A673 (cell line): ENCODE data around the gene ABCB1. TPM values are rescaled to one million over a fixed set of nuclear protein-coding genes. Genes with fewer than 3 reads are reported as not detected.

ENCODE experiments used
- BruUV-seq: library from RNA; stranded (reverse); fragments of 400-500 nt; replicated peaks from 2 replicates; lab custom pipeline; 2021; lab: Mats Ljungman, UMichigan
- CTCF ChIA-PET: fragments of 300-600 bp; sonication (Branson Sonifier 250); formaldehyde crosslinking; loops from one replicate; lab custom pipeline; 2022; ENCODE audit warnings: antibody characterized with exemption; lab: Charles Lee
- POLR2A ChIA-PET: fragments of 300-600 bp; sonication (Branson Sonifier 250); formaldehyde crosslinking; loops from one replicate; lab custom pipeline; 2022; ENCODE audit warnings: antibody characterized with exemption; ENCODE audit not compliant: low non-redundant PET; lab: Charles Lee
- DNase-seq: peaks from one replicate; pipeline ENCODE4 v3.0.0-alpha.2; 2015; ENCODE audit warnings: low spot score
- H3K27ac ChIP-seq: fragments of 200-600 bp; sonication (generic); 2 replicates; pipeline ENCODE4 v1.5.1; 2016; ENCODE audit warnings: mixed run types, low read depth, mild to moderate bottlenecking, mixed read lengths, antibody characterized with exemption, low read length; ENCODE audit not compliant: poor library complexity, severe bottlenecking
- H3K27me3 ChIP-seq: fragments of 200-600 bp; sonication (generic); replicated peaks from 2 replicates; pipeline ENCODE4 v1.6.1; 2017; ENCODE audit warnings: mixed run types, low read depth, mild to moderate bottlenecking, mixed read lengths, antibody characterized with exemption, low read length; ENCODE audit not compliant: insufficient read depth, poor library complexity
- H3K36me3 ChIP-seq: fragments of 200-600 bp; sonication (generic); 2 replicates; pipeline ENCODE4 v1.6.1; 2016; ENCODE audit warnings: mixed run types, mild to moderate bottlenecking, mixed read lengths, antibody characterized with exemption, low read length; ENCODE audit not compliant: insufficient read depth, poor library complexity, severe bottlenecking
- H3K4me1 ChIP-seq: fragments of 200-600 bp; sonication (generic); 2 replicates; pipeline ENCODE4 v1.6.1; 2017; ENCODE audit warnings: mixed run types, mild to moderate bottlenecking, mixed read lengths, antibody characterized with exemption, low read length; ENCODE audit not compliant: insufficient read depth, poor library complexity, severe bottlenecking
- H3K4me3 ChIP-seq: fragments of 200-600 bp; sonication (generic); 2 replicates; pipeline ENCODE4 v1.5.1; 2016; ENCODE audit warnings: low read depth, mixed run types, mild to moderate bottlenecking, mixed read lengths, low read length; ENCODE audit not compliant: poor library complexity, severe bottlenecking
- H3K9me3 ChIP-seq: fragments of 200-600 bp; sonication (generic); 2 replicates; pipeline ENCODE4 v1.6.1; 2016; ENCODE audit warnings: mixed run types, low read depth, mild to moderate bottlenecking, mixed read lengths, antibody characterized with exemption, low read length; ENCODE audit not compliant: poor library complexity, severe bottlenecking
- CTCF ChIP-seq: fragments of 300-800, 200-600 bp; sonication (generic); conservative IDR thresholded peaks from 2 replicates; pipeline ENCODE4 v1.5.1; 2017; ENCODE audit warnings: low read depth, mild to moderate bottlenecking, antibody characterized with exemption, low read length, moderate library complexity, mixed read lengths
- EZH2 ChIP-seq: fragments of 200-600 bp; sonication (generic); IDR thresholded peaks from 2 replicates; pipeline ENCODE4 v1.6.1; 2017; ENCODE audit warnings: borderline replicate concordance, low read depth, mild to moderate bottlenecking, mixed read lengths, antibody characterized with exemption, low read length; ENCODE audit not compliant: poor library complexity, severe bottlenecking
- intact Hi-C: fragments of 100-400 bp; cut with micrococcal nuclease; formaldehyde crosslinking; loops from one replicate; pipeline ENCODE4 v1.10.0; 2022; ENCODE audit not compliant: unreplicated experiment
- total RNA-seq: library from RNA; stranded (reverse); gene quantifications from 2 replicates; pipeline ENCODE4 v1.2.3, GENCODE V29; 2021

ABCB1 gene
- total RNA-seq, 1 experiment from 2014 or later, result not detected

DNA sequence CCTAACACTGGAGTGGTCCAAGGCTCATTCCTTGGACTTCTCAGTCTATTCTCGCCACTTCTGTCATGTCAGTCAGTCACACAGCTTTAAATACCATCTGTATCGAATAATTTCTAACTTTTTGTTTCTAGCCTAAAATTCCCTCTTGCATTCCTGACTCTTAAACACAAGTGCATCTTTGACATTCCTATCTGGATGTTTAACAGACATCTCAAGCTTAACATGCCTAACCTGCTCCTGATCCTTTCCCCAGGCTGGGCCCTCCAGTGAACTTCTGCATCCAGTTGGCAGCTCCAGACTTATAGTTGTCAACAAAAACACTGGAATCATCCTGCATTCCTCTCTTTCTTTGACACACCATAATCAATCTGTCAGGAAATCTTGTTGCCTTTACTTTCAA lies 120.7 kb downstream of the ABCB1 start:
- Histone ChIP-seq H3K27ac (no peak overlapping the region), H3K36me3 (no peaks in the 10 kb centered on the region), H3K27me3 (peaks cover 40% of the 10 kb centered on the region), H3K4me3 (no peak overlapping the region), H3K9me3 (no peaks in the 10 kb centered on the region), H3K4me1 (no peaks in the 10 kb centered on the region)
- DNase-seq, result no peak
- ChIA-PET POLR2A (no interaction called here), CTCF (no interaction called here)
- intact Hi-C loops, result no loop called here
- BruUV-seq, result no TSS peak
- TF ChIP-seq CTCF, result no peak
- TF ChIP-seq EZH2, result no peak

DNA sequence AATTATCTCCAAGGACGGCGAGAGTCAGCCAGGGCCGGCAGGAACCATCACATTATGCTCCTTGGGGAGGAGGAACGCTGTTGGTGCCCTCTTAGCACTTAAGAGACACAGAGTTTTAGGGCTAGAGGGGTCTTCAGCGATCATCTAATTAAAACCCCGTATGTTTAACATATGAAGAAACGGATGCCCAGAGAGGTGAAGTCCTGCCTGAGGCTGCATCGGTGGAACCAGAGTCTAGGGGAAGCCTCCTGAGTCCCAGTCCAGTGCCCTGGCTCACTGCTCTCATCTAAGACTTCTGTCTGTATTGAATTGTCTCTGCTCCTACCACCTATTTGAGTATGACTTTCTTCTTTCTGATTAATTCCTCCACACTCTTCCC lies 124.5 kb downstream of the ABCB1 start:
- no peaks in the 10 kb centered on the region for H3K9me3 ChIP-seq
- no peak overlapping the region for H3K27ac ChIP-seq
- TF ChIP-seq EZH2, result no peak
- TF ChIP-seq CTCF, result no peak
- H3K27me3 ChIP-seq, result peaks cover 67% of the 10 kb centered on the region
- CTCF ChIA-PET, result no interaction called here
- no TSS peak for BruUV-seq
- H3K4me3 ChIP-seq, result no peak overlapping the region
- DNase-seq, result no peak
- no peaks in the 10 kb centered on the region for H3K36me3 ChIP-seq
- POLR2A ChIA-PET, result no interaction called here
- intact Hi-C loops, result no loop called here
- H3K4me1 ChIP-seq, result no peaks in the 10 kb centered on the region

DNA sequence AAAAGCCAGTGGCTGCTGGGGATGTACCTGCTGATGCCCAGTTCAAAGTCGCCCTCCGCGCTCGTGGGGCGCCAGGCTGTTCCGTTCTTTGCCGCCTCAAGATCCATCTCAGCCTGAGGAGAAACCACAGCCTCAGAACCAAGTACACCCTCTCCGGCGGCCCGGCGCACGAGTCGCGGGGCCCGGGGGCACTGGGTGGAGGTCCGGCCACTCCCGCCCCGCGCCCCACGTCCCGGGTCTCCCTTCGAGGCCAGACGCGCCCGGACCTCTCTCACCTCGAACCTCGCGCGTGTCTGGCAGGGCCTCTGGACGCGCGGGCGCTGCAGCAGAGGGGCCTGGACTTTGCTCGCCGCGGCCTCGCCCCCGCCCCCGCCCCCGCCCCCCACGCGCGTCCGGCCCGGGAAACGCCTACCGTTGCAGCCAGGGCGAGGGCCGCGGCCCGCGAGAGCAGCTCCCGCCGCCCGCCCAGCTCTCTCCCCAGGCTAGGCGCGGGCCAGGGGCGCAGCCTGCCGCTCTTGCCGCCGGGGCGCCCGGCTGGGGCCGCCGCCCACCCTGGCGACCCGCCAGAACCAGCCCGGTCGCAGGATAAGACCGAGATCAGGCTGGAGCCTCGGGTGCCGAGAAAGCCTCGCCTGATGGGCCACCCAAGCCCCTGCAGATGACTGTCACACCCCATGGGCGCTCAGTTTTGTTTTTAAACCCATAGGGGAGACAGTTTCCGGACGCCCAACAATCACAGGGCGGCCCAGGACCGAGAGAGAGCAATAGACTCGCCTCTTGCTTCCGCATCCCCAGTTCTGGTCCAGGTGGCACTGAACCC lies 125.1 kb downstream of the ABCB1 start, which contains the start of gene ABCB4:
Gene ABCB4, minus strand, starts transcription at position 322 of the 820 bp plus-strand sequence. Its CDS starts 215 bp downstream, at position 107.
- ChIA-PET POLR2A (no interaction called here), CTCF (no interaction called here)
- no peak for DNase-seq
- H3K4me1 ChIP-seq, result no peaks in the 10 kb centered on the region
- no peaks in the 10 kb centered on the region for H3K9me3 ChIP-seq
- intact Hi-C loops, result no loop called here
- no peak within 1 kb of the TSS for H3K4me3 ChIP-seq
- H3K27me3 ChIP-seq, result peaks cover 67% of the 10 kb centered on the region
- no TSS peak for BruUV-seq
- no peak within 1 kb of the TSS for H3K27ac ChIP-seq
- no peak for TF ChIP-seq CTCF
- TF ChIP-seq EZH2, result no peak
- no peaks in the 10 kb centered on the region for H3K36me3 ChIP-seq
